ENCODE results near the gene ETV4. TPM values are rescaled to one million over a fixed set of nuclear protein-coding genes. Genes with fewer than 3 reads are reported as not detected.

ETV4 gene
- total RNA-seq, 1 donor from 2014 or later, result 2.2 TPM

DNA sequence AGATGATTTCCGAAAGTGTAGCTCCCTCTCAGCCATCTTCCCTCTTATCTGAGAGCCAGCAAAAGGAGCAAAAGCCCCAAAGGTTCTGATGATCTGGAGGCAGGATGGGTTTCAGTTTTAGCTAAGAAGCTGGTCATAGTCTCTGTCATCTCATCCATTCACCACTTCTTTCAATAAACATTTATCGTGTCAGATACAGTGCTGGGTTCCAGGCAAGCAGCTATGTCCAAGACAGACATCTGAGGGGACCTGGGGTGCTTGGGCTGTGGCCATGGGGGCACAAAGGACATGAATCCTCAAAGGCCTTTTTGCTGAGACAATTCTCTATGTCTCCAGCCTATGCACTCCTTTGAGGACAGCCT lies 1.0 kb upstream of the ETV4 start:
- ATAC-seq, result no peak
- TF ChIP-seq, protein P1, sequence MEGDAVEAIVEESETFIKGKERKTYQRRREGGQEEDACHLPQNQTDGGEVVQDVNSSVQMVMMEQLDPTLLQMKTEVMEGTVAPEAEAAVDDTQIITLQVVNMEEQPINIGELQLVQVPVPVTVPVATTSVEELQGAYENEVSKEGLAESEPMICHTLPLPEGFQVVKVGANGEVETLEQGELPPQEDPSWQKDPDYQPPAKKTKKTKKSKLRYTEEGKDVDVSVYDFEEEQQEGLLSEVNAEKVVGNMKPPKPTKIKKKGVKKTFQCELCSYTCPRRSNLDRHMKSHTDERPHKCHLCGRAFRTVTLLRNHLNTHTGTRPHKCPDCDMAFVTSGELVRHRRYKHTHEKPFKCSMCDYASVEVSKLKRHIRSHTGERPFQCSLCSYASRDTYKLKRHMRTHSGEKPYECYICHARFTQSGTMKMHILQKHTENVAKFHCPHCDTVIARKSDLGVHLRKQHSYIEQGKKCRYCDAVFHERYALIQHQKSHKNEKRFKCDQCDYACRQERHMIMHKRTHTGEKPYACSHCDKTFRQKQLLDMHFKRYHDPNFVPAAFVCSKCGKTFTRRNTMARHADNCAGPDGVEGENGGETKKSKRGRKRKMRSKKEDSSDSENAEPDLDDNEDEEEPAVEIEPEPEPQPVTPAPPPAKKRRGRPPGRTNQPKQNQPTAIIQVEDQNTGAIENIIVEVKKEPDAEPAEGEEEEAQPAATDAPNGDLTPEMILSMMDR (IDR thresholded peaks at IDR 0.05), result no peak

DNA sequence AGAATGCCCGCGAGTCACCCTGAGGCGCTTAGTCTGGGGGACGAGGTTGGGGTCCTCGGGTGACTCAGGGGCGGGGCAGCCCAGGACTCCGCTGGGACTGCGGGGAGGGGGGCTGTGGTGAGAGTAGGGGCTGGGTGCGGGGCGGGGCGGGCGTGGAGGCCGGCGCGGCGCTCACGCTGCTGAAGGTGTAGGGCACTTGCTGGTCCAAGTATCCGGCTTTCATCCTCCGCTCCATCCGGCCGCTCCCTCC lies 832 bp downstream of the ETV4 start:
- peak; percentile 63 to 69 for ATAC-seq
- H3K27me3 ChIP-seq (ENCODE audit: low read depth), result peaks cover 8% of the 10 kb centered on the region
- H3K4me3 ChIP-seq, result peak overlapping the region; percentile 66
- no peaks in the 10 kb centered on the region for H3K36me3 ChIP-seq
- DNase-seq, result no peak
- no peaks in the 10 kb centered on the region for H3K9me3 ChIP-seq
- no peak overlapping the region for H3K27ac ChIP-seq
- peaks cover 19% of the 10 kb centered on the region for H3K4me1 ChIP-seq
- intact Hi-C loops (cut with DNase I), result no loop called here
- TF ChIP-seq, protein P1 (IDR thresholded peaks at IDR 0.05), result no peak

More for the DNA sequence above, 1.0 kb upstream of the ETV4 start:
- no peaks in the 10 kb centered on the region for H3K9me3 ChIP-seq
- no peak overlapping the region for H3K27ac ChIP-seq
- intact Hi-C loops (cut with DNase I), result no loop called here
- no peak overlapping the region for H3K4me3 ChIP-seq
- no peaks in the 10 kb centered on the region for H3K36me3 ChIP-seq
- peaks cover 19% of the 10 kb centered on the region for H3K4me1 ChIP-seq
- DNase-seq, result no peak
- H3K27me3 ChIP-seq (ENCODE audit: low read depth), result peaks cover 8% of the 10 kb centered on the region

DNA sequence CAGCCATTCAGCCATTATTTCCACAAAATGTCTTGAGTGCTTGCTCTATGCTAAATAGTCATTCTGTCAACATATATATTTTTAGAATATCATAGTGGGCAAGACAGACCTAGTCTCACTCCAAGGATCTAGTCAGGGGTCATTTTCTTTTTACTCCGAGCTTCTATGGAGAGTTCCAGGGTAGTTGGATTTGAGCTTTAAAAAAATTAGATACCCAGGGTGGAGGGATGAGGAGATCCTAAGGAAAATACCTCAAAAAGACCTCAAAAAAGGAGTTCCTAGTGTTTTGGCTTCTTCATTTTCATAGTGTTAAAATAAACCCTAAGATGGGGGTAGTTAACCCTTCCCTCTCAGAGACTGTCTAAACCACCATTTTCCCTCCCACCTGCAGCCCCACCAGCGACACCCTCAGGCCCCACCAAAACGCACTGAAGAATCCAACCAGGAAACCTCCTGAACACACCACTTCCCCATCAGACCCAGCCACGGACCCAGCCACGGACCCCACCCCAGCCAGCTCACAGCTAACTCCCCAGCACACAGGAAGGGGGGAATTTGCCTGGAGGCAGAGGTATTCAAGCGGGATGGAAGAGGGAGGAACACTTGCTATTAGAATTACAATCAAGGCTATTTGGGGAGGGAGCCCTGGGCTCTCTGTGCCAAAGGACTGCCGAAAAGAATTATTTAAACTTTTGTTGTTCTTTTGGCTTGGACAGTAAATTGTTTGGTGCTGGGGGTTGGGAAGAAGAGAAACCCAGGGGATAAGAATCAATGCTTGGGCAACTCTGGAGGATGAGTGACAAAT lies 2.2 kb downstream of the ETV4 start:
- Histone ChIP-seq H3K27me3 (ENCODE audit: low read depth) (peaks cover 8% of the 10 kb centered on the region), H3K36me3 (no peaks in the 10 kb centered on the region), H3K27ac (no peak overlapping the region), H3K4me1 (peaks cover 19% of the 10 kb centered on the region), H3K4me3 (no peak overlapping the region), H3K9me3 (no peaks in the 10 kb centered on the region)
- no peak for ATAC-seq
- no peak for DNase-seq
- TF ChIP-seq, protein P1 (IDR thresholded peaks at IDR 0.05), result no peak
- intact Hi-C loops (cut with DNase I), result no loop called here

DNA sequence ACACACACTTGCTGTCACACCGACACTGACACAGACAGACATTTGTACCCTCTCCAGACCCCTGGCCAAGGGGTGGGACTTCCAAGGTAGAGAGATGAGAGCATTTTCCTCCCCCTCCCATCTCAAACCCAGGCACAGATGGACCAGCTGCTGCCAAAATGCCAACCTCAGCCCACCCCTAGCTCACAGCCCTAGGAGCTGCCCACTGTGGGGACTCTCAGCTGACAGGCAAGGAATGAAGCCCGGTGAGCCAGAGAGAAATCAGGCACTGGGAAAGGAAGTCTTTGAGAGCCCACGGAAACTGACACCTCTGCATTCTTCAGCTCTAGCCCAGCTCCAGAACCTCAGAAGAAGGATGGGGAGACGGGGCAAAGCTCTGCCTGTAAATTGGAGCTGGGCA lies 2.8 kb downstream of the ETV4 start:
- ATAC-seq (no peak), DNase-seq (no peak)
- Histone ChIP-seq H3K9me3 (no peaks in the 10 kb centered on the region), H3K27ac (no peak overlapping the region), H3K4me3 (no peak overlapping the region), H3K4me1 (peaks cover 19% of the 10 kb centered on the region), H3K27me3 (ENCODE audit: low read depth) (peaks cover 8% of the 10 kb centered on the region), H3K36me3 (no peaks in the 10 kb centered on the region)
- TF ChIP-seq, protein P1 (IDR thresholded peaks at IDR 0.05), result no peak
- intact Hi-C loops (cut with DNase I), result no loop called here

DNA sequence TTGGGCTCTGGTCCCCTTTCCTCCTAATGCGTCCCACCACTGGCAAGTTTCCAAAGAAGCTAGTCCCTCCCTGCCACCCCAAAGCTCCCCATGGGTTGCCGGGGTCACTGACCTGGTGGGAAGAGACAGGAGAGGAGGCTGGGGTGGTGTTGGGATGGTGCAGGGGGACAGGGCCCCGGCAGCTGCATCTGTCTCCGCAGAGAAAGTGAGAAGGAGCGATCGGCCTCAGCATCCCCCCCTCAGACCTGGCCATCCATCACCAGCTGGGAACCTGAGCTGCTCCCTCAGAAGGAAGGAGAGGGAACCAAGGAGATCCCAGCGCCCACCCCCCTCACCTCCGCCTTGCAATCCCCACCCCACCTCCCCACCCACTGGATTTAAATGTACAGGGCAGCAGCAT lies 3.3 kb downstream of the ETV4 start:
- Histone ChIP-seq H3K9me3 (no peaks in the 10 kb centered on the region), H3K27ac (no peak overlapping the region), H3K36me3 (no peaks in the 10 kb centered on the region), H3K4me1 (peaks cover 19% of the 10 kb centered on the region), H3K27me3 (ENCODE audit: low read depth) (peaks cover 8% of the 10 kb centered on the region), H3K4me3 (no peak overlapping the region)
- TF ChIP-seq, protein P1 (IDR thresholded peaks at IDR 0.05), result no peak
- no peak for DNase-seq
- ATAC-seq, result no peak
- intact Hi-C loops (cut with DNase I), result no loop called here

All from lower lobe of right lung (tissue), 2 donors.